Measurements from ENCODE around the gene ORMDL3.

DNA sequence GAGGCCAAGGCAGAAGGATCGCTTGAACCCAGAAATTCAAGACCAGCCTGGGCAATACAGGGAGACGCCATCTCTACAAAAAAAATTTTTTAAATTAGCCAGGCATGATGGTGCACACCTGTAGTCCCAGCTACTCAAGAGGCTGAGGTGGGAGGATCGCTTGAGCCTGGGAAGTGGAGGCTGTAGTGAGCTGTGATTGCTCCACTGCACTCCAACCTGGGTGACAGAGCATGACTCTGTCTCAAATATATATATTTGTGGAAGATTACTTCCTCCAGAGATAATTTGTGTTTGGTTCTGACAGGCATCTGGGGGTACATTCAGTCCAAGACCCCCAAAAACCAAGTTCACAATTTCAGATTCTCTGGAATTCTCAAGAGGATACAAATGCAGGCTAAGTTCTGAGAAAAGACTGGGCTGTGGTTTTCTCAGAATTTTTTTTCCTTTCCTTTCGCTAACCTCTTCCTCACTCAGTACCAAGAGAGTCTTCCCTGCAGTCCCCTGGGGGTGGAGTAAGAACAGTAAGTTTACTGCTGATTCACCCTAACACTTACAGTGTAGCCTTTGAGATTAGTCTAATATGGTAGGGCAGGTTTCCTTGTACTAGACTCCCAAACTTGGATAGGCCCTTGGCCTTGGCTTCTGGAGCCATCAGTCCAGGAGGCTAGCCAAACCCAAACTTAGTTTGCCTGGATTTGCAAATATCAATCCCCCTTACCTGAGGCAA, 24.1 kb downstream of the ORMDL3 start:
- TF ChIP-seq, protein P1, sequence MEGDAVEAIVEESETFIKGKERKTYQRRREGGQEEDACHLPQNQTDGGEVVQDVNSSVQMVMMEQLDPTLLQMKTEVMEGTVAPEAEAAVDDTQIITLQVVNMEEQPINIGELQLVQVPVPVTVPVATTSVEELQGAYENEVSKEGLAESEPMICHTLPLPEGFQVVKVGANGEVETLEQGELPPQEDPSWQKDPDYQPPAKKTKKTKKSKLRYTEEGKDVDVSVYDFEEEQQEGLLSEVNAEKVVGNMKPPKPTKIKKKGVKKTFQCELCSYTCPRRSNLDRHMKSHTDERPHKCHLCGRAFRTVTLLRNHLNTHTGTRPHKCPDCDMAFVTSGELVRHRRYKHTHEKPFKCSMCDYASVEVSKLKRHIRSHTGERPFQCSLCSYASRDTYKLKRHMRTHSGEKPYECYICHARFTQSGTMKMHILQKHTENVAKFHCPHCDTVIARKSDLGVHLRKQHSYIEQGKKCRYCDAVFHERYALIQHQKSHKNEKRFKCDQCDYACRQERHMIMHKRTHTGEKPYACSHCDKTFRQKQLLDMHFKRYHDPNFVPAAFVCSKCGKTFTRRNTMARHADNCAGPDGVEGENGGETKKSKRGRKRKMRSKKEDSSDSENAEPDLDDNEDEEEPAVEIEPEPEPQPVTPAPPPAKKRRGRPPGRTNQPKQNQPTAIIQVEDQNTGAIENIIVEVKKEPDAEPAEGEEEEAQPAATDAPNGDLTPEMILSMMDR (conservative IDR thresholded peaks at IDR 0.05) = no peak
- no peak for TF ChIP-seq ZFX (IDR thresholded peaks at IDR 0.05)

Data from C4-2B (cell line).